ENCODE results near the gene DCLRE1B.
"Not testable (repeated sequence)": the region's sequence is repeated elsewhere in the genome, so short reads cannot be mapped to it uniquely, and the experiment has no call there.

Gene DCLRE1B

GRCh38 chr1:113946678-113947387 lies 41.7 kb downstream of the DCLRE1B start:
- TF ChIP-seq CTCF (IDR thresholded peaks at IDR 0.05; ENCODE audit: control extremely low read depth, extremely low read depth, low read depth, missing control alignments) = no peak
- no peak for DNase-seq (ENCODE audit: extremely low spot score)
- POLR2A ChIA-PET = interaction anchor here (1.0 to 1.5 kb wide), 2 partner anchors 16 to 20 kb away, joined by 4 to 10 read pairs; no protein-coding TSS in a partner anchor
- CTCF ChIA-PET = interaction anchor here (0.8 to 3.3 kb wide), 8 partner anchors 9 to 112 kb away, joined by 3 to 11 read pairs (median 4); partner anchors contain the start of gene HIPK1

GRCh38 chr1:113947388-113948107 lies 42.4 kb downstream of the DCLRE1B start:
- TF ChIP-seq CTCF (IDR thresholded peaks at IDR 0.05; ENCODE audit: control extremely low read depth, extremely low read depth, low read depth, missing control alignments) = no peak
- ChIA-PET CTCF (interaction anchor here (0.8 to 3.3 kb wide), 5 partner anchors 10 to 112 kb away, joined by 3 to 11 read pairs (median 4); no protein-coding TSS in a partner anchor), POLR2A (interaction anchor here (1.0 to 1.5 kb wide), 2 partner anchors 17 to 21 kb away, joined by 4 to 10 read pairs; no protein-coding TSS in a partner anchor)
- no peak for DNase-seq (ENCODE audit: extremely low spot score)

- CTCF ChIA-PET = interaction anchor here (3.3 kb wide), 1 partner anchor 10 kb away, joined by 11 read pairs; no protein-coding TSS in a partner anchor
- POLR2A ChIA-PET = not testable (repeated sequence)
These were observed 43.0 kb downstream of the DCLRE1B start for GRCh38 chr1:113948151-113948550.

GRCh38 chr1:113949007-113949406 lies 43.9 kb downstream of the DCLRE1B start:
- ChIA-PET POLR2A (interaction anchor here (0.6 kb wide), 1 partner anchor 10 kb away, joined by 3 read pairs; no protein-coding TSS in a partner anchor), CTCF (interaction anchor here (1.5 to 3.3 kb wide), 2 partner anchors 11 to 14 kb away, joined by 7 to 11 read pairs; no protein-coding TSS in a partner anchor)
- no peak for DNase-seq (ENCODE audit: extremely low spot score)

More at GRCh38 chr1:113948151-113948550, 43.0 kb downstream of the DCLRE1B start:
- not testable (repeated sequence) for DNase-seq (ENCODE audit: extremely low spot score)

GRCh38 chr1:113950908-113951307 lies 45.8 kb downstream of the DCLRE1B start:
- no peak for TF ChIP-seq CTCF (IDR thresholded peaks at IDR 0.05; ENCODE audit: control extremely low read depth, extremely low read depth, low read depth, missing control alignments)
- ChIA-PET POLR2A (no interaction called here), CTCF (interaction anchor here (1.4 to 1.9 kb wide), 3 partner anchors 9 to 116 kb away, joined by 3 to 6 read pairs (median 3); no protein-coding TSS in a partner anchor)

More at GRCh38 chr1:113949007-113949406, 43.9 kb downstream of the DCLRE1B start:
- TF ChIP-seq CTCF (IDR thresholded peaks at IDR 0.05; ENCODE audit: control extremely low read depth, extremely low read depth, low read depth, missing control alignments) = no peak

GRCh38 chr1:113951719-113952118 lies 46.6 kb downstream of the DCLRE1B start:
- DNase-seq (ENCODE audit: extremely low spot score) = no peak
- ChIA-PET CTCF (interaction anchor here (0.7 to 3.6 kb wide), 5 partner anchors 11 to 116 kb away, joined by 3 to 14 read pairs (median 6); partner anchors contain the start of gene HIPK1), POLR2A (no interaction called here)
- no peak for TF ChIP-seq CTCF (IDR thresholded peaks at IDR 0.05; ENCODE audit: control extremely low read depth, extremely low read depth, low read depth, missing control alignments)

More at GRCh38 chr1:113950908-113951307, 45.8 kb downstream of the DCLRE1B start:
- DNase-seq (ENCODE audit: extremely low spot score) = no peak
